Measurements from ENCODE around the gene PXT1. TPM values are rescaled to one million over a fixed set of nuclear protein-coding genes. Genes with fewer than 3 reads are reported as not detected.
"Not testable (repeated sequence)": the region's sequence is repeated elsewhere in the genome, so short reads cannot be mapped to it uniquely, and the experiment has no call there.

The PXT1 gene
- total RNA-seq, 2 donors from 2014 or later: not detected

DNA sequence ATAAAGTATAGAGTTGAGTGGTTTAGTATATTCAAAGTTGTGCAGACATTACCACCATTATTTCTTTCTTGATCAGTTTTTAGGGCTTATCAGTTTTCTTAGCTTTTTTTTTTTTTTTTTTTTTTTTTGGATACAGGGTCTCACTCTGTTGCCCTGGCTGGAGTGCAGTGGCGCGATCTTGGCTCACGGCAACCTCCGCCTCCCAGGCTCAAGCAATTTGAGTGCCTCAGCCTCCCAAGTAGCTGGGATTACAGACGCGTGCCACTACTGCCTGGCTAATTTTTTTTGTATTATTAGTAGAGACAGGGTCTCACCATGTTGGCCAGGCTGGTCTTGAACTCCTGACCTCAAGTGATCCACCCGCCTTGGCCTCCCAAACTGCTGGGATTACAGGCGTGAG is 10.2 kb upstream of the PXT1 start:
- ATAC-seq; DNase-seq; intact Hi-C loops (cut with DNase I, micrococcal nuclease): not testable (repeated sequence)

GRCh38 chr6:36449173-36449572 is 6.5 kb upstream of the PXT1 start:
- not testable (repeated sequence) for ATAC-seq, DNase-seq
- intact Hi-C loops (cut with DNase I, micrococcal nuclease): loop anchor here in 1 of 2 donors (10.0 kb wide), 1 partner anchor 146 kb away; the partner anchor contains the start of gene SRSF3

DNA sequence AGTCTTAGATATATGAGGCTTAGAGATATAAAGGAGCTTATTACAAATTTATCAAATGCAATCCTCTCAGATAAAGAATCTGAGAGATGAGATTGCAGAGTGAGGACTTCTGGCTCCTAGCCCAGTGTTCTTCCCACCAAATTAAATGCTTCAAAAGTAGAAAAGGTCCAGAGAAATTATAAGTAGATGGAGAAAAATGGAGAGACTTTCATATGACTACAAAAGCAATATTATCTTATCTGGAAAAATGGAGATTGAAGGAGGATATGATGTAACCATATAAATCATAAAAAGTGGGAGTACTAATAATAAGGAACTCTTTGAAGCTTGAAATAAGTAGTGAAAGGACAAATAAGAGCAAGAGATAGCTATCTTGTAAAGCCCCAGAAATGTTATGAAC is 3.0 kb upstream of the PXT1 start:
- ATAC-seq (no peak), DNase-seq (no peak)
- intact Hi-C loops (cut with DNase I, micrococcal nuclease): loop anchor here in 1 of 2 donors (10.0 kb wide), 1 partner anchor 149 kb away; the partner anchor contains the start of gene SRSF3

GRCh38 chr6:36444470-36444869 is 1.8 kb upstream of the PXT1 start:
- DNase-seq: no peak
- intact Hi-C loops (cut with DNase I, micrococcal nuclease): loop anchor here in 1 of 2 donors (10.0 kb wide), 1 partner anchor 150 kb away; the partner anchor contains the start of gene SRSF3
- ATAC-seq: no peak

DNA sequence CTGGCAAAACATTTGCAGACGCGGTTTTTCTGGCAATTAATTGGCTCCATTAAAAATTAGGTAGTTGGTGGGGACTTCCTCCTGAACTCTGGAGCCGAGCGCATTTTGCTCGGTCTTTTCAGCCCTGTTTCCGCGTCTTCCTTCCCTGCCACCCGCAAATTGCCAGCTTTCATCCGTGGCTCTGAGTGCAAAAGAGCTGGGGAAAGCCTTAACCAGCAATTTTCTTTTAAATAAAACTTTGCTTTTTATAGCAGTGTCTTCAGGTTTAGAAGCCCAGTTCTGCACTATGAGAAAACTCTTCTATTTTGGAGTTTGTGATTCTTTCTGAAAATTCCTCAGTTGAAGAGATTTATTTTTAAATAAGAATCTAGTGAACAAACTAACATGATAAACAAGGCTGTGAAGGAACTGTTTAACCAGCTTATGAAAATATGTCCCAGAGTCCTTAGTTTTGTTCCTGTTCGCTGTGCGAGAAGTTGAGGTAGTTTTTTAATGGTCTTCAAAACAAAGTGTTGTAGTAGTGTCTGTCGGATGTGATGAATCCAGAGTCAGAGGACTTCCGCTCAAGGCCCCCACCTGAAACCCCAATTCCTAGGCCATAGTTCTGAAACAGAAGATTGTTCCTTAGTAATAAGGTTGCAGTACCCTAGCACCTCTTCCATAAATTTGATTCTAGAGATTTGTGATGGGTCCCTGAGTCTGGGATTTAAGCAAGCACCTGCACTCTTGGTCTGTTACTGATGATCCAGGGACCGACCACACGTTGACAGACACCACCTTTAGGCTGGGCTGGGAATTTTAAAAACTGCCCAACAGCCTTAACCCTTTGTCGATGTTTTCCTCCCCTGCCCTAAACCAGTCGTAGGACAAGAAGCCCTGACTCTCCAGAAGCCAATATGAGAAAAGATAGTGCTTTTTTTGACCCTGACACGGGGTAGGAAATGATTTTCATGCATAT is 1.1 kb upstream of the PXT1 start:
- peak; percentile 8 for ATAC-seq

DNA sequence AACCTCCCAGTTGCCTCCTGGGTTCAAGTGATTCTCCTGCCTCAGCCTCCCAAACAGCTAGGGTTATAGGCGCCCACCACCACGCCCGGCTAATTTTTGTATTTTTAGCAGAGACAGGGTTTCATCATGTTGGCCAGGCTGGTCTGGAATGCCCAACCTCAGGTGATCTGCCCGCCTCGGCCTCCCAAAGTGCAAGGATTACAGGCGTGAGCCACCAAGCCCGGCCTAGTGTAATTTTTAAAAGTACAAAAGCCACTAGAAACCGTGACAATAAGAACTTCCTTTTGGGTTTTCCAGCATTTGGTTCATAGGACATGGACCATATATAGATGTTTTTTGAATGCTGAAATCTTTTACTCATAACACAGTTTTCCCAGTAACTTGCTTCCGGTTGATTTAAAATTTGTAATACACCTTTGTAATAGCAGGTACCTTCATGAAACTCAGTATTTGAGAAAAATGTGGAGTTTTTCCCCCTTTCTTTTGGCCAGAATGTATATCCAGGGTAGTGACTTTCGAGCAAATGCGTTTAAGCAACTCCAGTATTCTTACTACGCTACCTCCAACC is 467 bp downstream of the PXT1 start:
- intact Hi-C loops (cut with DNase I, micrococcal nuclease): loop anchor here in 1 of 2 donors (10.0 kb wide), 1 partner anchor 153 kb away; the partner anchor contains the start of gene SRSF3
- DNase-seq: peak in 1 of 2 donors; percentile 28
- no peak for ATAC-seq

More for the DNA sequence above, 1.1 kb upstream of the PXT1 start:
- intact Hi-C loops (cut with DNase I, micrococcal nuclease): loop anchor here in 1 of 2 donors (10.0 kb wide), 1 partner anchor 151 kb away; the partner anchor contains the start of gene SRSF3
- no peak for DNase-seq

DNA sequence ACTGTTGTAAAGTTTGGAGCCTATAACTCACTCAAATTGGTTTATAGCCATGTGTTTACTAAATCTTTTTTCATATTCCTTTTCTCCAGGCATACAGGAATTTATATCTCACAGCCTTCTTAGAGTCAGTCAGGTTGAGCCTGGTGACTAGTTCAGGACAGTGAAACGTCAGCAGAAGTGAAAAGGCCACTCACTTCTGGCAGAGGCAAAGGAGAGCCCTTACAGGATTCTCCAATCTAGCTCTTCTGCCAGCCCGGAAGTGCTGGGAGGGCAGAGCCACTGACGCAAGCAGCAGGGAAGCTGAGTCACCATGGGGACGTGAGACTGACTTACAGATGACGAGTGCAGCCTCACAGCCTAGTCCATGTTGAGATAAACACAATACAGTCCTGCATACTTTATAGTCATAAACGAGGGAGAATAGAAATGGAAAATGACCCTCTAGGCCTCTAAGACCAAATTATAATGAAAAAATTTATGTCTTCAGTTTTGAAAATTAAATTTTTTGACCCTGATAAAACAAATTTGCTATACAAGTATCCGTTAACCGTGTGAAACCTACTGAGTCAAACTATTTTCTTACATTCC is 1.3 kb downstream of the PXT1 start:
- ATAC-seq: peak; percentile 89
- intact Hi-C loops (cut with DNase I, micrococcal nuclease): loop anchor here in 1 of 2 donors (10.0 kb wide), 1 partner anchor 153 kb away; the partner anchor contains the start of gene SRSF3
- peak; percentile 89 to 98 for DNase-seq

GRCh38 chr6:36436466-36436865 is 6.2 kb downstream of the PXT1 start:
- DNase-seq (no peak), ATAC-seq (no peak)
- intact Hi-C loops (cut with DNase I, micrococcal nuclease): no loop called here

DNA sequence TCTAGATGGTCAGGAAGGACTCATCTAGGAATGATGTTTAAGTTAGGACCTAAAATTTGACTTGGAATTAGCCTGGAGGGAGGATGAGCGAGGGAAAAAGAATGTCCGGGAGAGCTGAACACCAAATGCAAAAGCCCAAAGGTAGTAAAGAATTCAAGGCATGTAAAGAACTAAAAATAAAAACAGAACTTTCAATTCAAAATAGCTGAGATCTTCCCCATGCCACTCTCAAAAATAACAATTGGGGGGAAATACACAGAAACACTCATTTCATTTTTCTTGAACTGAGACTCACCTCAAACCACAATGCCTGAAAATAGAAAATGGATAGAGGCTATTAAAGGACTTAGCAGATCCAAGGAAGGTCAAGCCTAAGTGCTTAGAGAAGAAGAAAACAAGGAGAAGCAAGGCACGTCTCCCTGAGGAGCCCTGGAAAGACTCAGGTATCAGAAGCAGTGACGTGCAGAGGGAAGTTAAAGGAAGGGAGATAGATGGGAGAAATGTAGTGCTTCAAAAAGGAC is 10.4 kb downstream of the PXT1 start:
- intact Hi-C loops (cut with DNase I, micrococcal nuclease): no loop called here

GRCh38 chr6:36431197-36431596 is 11.5 kb downstream of the PXT1 start:
- intact Hi-C loops (cut with DNase I, micrococcal nuclease): no loop called here
- DNase-seq (no peak), ATAC-seq (no peak)

More for the DNA sequence above, 10.4 kb downstream of the PXT1 start:
- ATAC-seq (no peak), DNase-seq (no peak)

DNA sequence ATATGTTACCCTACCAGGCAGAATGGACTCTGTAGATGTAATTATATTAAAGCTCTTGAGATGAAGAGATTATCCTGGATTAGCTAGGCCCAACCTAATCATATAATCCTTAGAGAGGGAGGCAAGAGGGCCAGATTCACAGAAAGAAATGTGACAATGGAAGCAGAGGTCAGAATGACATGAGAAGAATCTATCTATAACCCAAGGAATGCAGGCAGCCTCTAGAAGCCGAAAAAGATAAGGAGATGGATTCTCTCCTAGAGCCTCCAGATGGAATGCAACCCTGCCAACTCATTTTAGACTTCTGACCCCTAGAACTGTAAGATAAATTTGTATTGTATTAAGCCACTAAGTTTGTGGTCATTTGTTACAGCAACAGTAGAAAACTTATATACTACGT is 12.3 kb downstream of the PXT1 start:
- no peak for ATAC-seq
- intact Hi-C loops (cut with DNase I, micrococcal nuclease): no loop called here
- no peak for DNase-seq

GRCh38 chr6:36428911-36429310 is 13.7 kb downstream of the PXT1 start:
- intact Hi-C loops (cut with DNase I, micrococcal nuclease): no loop called here
- DNase-seq (no peak), ATAC-seq (no peak)

GRCh38 chr6:36426622-36427021 is 16.0 kb downstream of the PXT1 start:
- DNase-seq (no peak), ATAC-seq (no peak)
- intact Hi-C loops (cut with DNase I, micrococcal nuclease): no loop called here

GRCh38 chr6:36423101-36423824 is 19.4 kb downstream of the PXT1 start:
- peak; percentile 99 for DNase-seq
- ATAC-seq: peak; percentile 98
- intact Hi-C loops (cut with DNase I, micrococcal nuclease): no loop called here

DNA sequence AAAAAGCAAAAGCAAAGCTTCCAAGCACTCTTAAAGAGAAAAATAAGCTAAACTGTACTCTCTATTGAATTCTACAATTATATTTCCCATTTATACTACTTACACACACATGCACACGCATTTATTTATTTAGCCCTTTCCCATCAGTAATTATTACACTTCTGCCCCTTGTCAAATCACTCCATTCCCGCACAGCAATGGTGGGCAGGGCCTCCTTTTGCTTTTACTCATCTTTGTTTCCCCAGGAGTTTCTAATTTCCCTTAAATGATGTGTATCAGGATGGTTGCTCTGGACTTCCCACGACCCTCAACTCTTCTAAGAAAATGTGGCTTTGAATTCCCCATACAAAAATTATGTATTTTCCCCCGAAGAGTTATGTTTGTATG is 19.9 kb downstream of the PXT1 start:
- intact Hi-C loops (cut with DNase I, micrococcal nuclease): no loop called here
- ATAC-seq (no peak), DNase-seq (no peak)

DNA sequence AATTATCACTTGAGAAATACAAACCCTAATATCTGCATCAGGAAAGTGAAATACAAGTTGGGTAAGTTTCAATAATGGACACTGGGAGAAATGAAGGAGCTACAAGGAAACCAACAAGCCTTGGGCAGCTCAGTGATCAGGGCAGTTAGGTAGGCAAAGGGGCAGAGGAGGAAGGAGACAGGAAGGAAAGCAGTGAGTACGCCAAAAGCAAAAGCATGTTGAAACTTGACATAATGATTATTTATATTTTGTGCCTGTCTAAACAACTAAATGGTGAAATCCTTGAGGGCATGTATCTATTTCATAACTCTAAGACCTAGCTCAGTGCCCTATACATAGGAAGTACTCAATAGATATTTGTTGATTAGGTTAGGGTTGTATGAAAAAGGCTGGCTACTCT is 23.3 kb downstream of the PXT1 start:
- ATAC-seq (no peak), DNase-seq (no peak)
- intact Hi-C loops (cut with DNase I, micrococcal nuclease): no loop called here

- ATAC-seq: no peak
- intact Hi-C loops (cut with DNase I, micrococcal nuclease): no loop called here
- no peak for DNase-seq
These were observed 24.1 kb downstream of the PXT1 start for GRCh38 chr6:36418558-36418957.

- DNase-seq (no peak), ATAC-seq (peak; percentile 50)
- intact Hi-C loops (cut with DNase I, micrococcal nuclease): no loop called here
These were observed 28.2 kb downstream of the PXT1 start for GRCh38 chr6:36414481-36414880.
